ENCODE data around the gene SHANK3.

SHANK3 gene

DNA sequence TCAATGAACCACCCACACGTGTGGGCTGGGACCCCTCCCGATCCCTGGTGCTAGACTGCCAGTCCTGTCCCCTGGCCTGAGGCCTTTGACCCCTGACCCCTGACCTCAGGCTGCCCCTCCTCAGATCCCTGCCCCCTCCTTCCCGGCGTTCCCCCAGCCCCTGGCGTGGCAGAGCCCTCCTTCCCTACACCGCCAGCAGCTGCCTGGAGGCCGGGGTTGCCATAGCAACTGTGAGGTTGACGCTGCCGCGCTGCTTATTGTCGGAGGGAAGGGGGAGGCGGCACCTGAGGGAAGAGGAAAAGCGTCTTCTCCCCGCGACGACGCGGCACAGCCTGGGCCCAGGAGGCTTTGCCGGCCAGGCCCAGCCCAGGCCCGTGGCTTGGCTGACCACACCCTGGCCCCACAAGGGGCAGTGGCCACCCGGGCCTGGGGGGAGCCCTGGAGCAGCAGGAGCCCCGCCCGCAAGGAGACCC is 32.6 kb downstream of the SHANK3 start:
- Mint-ChIP-seq H3K9me3 (no peaks in the 10 kb centered on the region), H3K4me3 (no peak overlapping the region), H3K4me1 (peaks cover 19% of the 10 kb centered on the region), H3K27ac (no peak overlapping the region), H3K27me3 (peaks cover 8% of the 10 kb centered on the region), H3K36me3 (no peaks in the 10 kb centered on the region)
- DNase-seq = no peak
- CTCF ChIA-PET = no interaction called here

- Mint-ChIP-seq H3K4me1 (peaks cover 17% of the 10 kb centered on the region), H3K36me3 (no peaks in the 10 kb centered on the region), H3K27me3 (peaks cover 12% of the 10 kb centered on the region), H3K9me3 (peaks cover 3% of the 10 kb centered on the region), H3K27ac (no peak overlapping the region), H3K4me3 (no peak overlapping the region)
- no peak for DNase-seq
- CTCF ChIA-PET = no interaction called here
These were observed 33.3 kb downstream of the SHANK3 start for GRCh38 chr22:50705851-50706351.

- Mint-ChIP-seq H3K4me3 (no peak overlapping the region), H3K4me1 (peaks cover 14% of the 10 kb centered on the region), H3K27me3 (peaks cover 13% of the 10 kb centered on the region), H3K36me3 (no peaks in the 10 kb centered on the region), H3K27ac (no peak overlapping the region), H3K9me3 (peaks cover 3% of the 10 kb centered on the region)
- CTCF ChIA-PET = no interaction called here
- no peak for DNase-seq
These were observed 34.0 kb downstream of the SHANK3 start for GRCh38 chr22:50706481-50707125.

DNA sequence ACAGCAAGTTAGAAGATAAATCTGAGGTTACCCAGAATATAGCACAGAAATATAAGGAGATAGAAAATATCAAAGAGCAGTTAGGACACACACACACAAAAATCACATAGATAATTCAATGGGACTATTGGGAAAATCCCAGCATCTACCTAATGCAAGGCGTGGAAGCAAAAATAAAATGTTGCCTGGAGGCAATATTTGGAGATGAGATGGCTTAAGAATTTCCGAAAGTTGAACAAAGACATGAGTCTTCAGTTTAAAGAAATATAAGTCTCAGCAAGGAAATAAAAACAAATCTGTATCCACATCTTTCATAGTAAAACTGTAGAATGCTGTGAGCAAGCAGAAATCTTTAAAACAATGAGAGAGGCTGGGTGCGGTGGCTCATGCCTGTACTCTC is 35.9 kb downstream of the SHANK3 start:
- H3K27me3 Mint-ChIP-seq = peaks cover 13% of the 10 kb centered on the region
- no peaks in the 10 kb centered on the region for H3K36me3 Mint-ChIP-seq
- CTCF ChIA-PET = no interaction called here
- DNase-seq = no peak
- H3K4me1 Mint-ChIP-seq = no peaks in the 10 kb centered on the region
- peaks cover 3% of the 10 kb centered on the region for H3K9me3 Mint-ChIP-seq
- no peak overlapping the region for H3K27ac Mint-ChIP-seq
- no peak overlapping the region for H3K4me3 Mint-ChIP-seq

GRCh38 chr22:50708996-50709395 is 36.4 kb downstream of the SHANK3 start:
- CTCF ChIA-PET = no interaction called here
- Mint-ChIP-seq H3K4me3 (no peak overlapping the region), H3K36me3 (no peaks in the 10 kb centered on the region), H3K27ac (no peak overlapping the region), H3K27me3 (peaks cover 13% of the 10 kb centered on the region), H3K4me1 (no peaks in the 10 kb centered on the region), H3K9me3 (peaks cover 3% of the 10 kb centered on the region)
- DNase-seq = no peak

- H3K4me3 Mint-ChIP-seq = no peak overlapping the region
- no peaks in the 10 kb centered on the region for H3K36me3 Mint-ChIP-seq
- DNase-seq = no peak
- CTCF ChIA-PET = no interaction called here
- H3K27me3 Mint-ChIP-seq = peaks cover 13% of the 10 kb centered on the region
- no peaks in the 10 kb centered on the region for H3K4me1 Mint-ChIP-seq
- peaks cover 3% of the 10 kb centered on the region for H3K9me3 Mint-ChIP-seq
- no peak overlapping the region for H3K27ac Mint-ChIP-seq
These were observed 37.6 kb downstream of the SHANK3 start for GRCh38 chr22:50710221-50710620.

DNA sequence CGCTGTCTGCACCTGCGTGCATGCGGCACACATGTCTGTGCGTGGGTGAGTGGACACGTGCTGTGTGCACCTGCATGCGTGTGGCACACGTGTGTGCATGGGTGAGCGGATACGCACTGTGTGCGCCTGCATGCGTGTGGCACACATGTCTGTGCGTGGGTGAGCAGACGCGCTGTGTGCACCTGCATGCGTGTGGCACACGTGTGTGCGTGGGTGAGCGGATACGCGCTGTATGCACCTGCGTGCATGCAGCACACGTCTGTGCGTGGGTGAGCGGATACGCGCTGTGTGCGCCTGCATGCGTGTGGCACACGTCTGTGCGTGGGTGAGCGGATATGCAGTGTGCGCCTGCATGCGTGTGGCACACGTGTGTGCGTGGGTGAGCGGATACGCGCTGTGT is 38.3 kb downstream of the SHANK3 start:
- H3K36me3 Mint-ChIP-seq = no peaks in the 10 kb centered on the region
- H3K4me1 Mint-ChIP-seq = no peaks in the 10 kb centered on the region
- H3K9me3 Mint-ChIP-seq = peaks cover 3% of the 10 kb centered on the region
- CTCF ChIA-PET = no interaction called here
- peaks cover 13% of the 10 kb centered on the region for H3K27me3 Mint-ChIP-seq
- H3K27ac Mint-ChIP-seq = no peak overlapping the region
- no peak for DNase-seq
- H3K4me3 Mint-ChIP-seq = no peak overlapping the region

- Mint-ChIP-seq H3K9me3 (peaks cover 3% of the 10 kb centered on the region), H3K4me3 (no peak overlapping the region), H3K27ac (no peak overlapping the region), H3K4me1 (no peaks in the 10 kb centered on the region), H3K27me3 (peaks cover 13% of the 10 kb centered on the region), H3K36me3 (no peaks in the 10 kb centered on the region)
- CTCF ChIA-PET = no interaction called here
- no peak for DNase-seq
These were observed 39.1 kb downstream of the SHANK3 start for GRCh38 chr22:50711446-50712340.

- no peaks in the 10 kb centered on the region for H3K4me1 Mint-ChIP-seq
- H3K36me3 Mint-ChIP-seq = no peaks in the 10 kb centered on the region
- no peak overlapping the region for H3K4me3 Mint-ChIP-seq
- CTCF ChIA-PET = no interaction called here
- peaks cover 13% of the 10 kb centered on the region for H3K27me3 Mint-ChIP-seq
- peaks cover 3% of the 10 kb centered on the region for H3K9me3 Mint-ChIP-seq
- H3K27ac Mint-ChIP-seq = no peak overlapping the region
- DNase-seq = no peak
These were observed 39.9 kb downstream of the SHANK3 start for GRCh38 chr22:50712341-50713007.

DNA sequence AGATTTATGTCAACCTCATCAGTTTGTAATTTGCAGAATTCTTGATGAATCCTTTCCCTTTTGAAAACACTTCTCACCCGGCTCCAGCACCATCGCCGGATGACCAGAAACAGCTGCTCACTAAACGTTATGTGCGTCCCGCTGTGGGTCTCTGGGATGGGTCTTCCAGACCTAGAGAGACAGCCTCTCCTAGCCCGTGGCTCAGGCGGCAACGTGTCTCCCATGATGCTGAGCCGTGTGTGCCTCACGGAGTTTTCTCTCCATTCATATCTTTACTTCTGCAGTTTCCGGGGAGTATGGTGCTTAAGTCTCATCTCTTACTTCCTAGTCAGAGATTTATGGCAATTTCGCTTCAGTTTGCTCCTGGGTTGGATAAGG is 40.4 kb downstream of the SHANK3 start:
- H3K27me3 Mint-ChIP-seq = peaks cover 13% of the 10 kb centered on the region
- H3K9me3 Mint-ChIP-seq = peaks cover 3% of the 10 kb centered on the region
- CTCF ChIA-PET = no interaction called here
- no peaks in the 10 kb centered on the region for H3K36me3 Mint-ChIP-seq
- H3K4me1 Mint-ChIP-seq = no peaks in the 10 kb centered on the region
- H3K4me3 Mint-ChIP-seq = no peak overlapping the region
- DNase-seq = no peak
- no peak overlapping the region for H3K27ac Mint-ChIP-seq

DNA sequence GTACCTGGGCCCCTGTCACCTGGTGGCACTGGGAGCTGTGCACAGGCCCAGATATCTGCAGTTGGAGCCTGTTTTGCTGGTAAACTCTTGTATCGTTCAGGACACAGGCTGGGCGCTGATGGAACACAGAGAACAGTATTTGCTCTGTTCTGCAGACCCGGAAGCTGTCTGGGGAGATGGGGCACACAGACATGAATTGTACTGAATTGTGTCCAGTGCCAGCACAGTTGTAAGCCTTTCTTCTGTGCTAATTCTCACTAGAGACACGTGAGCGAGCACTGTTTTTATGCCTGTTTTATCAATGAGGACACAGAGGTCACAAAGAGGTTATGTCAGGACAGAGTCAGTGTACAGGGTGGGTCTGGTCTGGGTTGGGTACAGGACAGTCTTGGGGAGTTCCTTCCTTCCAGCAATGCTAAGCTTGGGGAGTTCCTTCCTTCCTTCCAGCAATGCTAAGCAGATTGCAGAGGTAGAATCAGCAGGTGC is 41.0 kb downstream of the SHANK3 start:
- CTCF ChIA-PET = no interaction called here
- peaks cover 3% of the 10 kb centered on the region for H3K9me3 Mint-ChIP-seq
- peaks cover 13% of the 10 kb centered on the region for H3K27me3 Mint-ChIP-seq
- H3K27ac Mint-ChIP-seq = no peak overlapping the region
- H3K4me3 Mint-ChIP-seq = no peak overlapping the region
- H3K36me3 Mint-ChIP-seq = no peaks in the 10 kb centered on the region
- H3K4me1 Mint-ChIP-seq = no peaks in the 10 kb centered on the region
- no peak for DNase-seq

- H3K36me3 Mint-ChIP-seq = no peaks in the 10 kb centered on the region
- H3K9me3 Mint-ChIP-seq = peaks cover 3% of the 10 kb centered on the region
- H3K27ac Mint-ChIP-seq = no peak overlapping the region
- DNase-seq = no peak
- H3K27me3 Mint-ChIP-seq = peaks cover 13% of the 10 kb centered on the region
- no peak overlapping the region for H3K4me3 Mint-ChIP-seq
- CTCF ChIA-PET = no interaction called here
- no peaks in the 10 kb centered on the region for H3K4me1 Mint-ChIP-seq
These were observed 41.5 kb downstream of the SHANK3 start for GRCh38 chr22:50714150-50714549.

- Mint-ChIP-seq H3K36me3 (no peaks in the 10 kb centered on the region), H3K9me3 (peaks cover 3% of the 10 kb centered on the region)
These were observed 42.1 kb downstream of the SHANK3 start for GRCh38 chr22:50714631-50715179.

GRCh38 chr22:50715250-50715649 is 42.6 kb downstream of the SHANK3 start:
- Mint-ChIP-seq H3K9me3 (peaks cover 3% of the 10 kb centered on the region), H3K4me3 (no peak overlapping the region), H3K4me1 (no peaks in the 10 kb centered on the region), H3K27me3 (peaks cover 5% of the 10 kb centered on the region), H3K36me3 (no peaks in the 10 kb centered on the region), H3K27ac (no peak overlapping the region)
- no peak for DNase-seq
- CTCF ChIA-PET = no interaction called here

More at GRCh38 chr22:50714631-50715179, 42.1 kb downstream of the SHANK3 start:
- Mint-ChIP-seq H3K4me3 (no peak overlapping the region), H3K27ac (no peak overlapping the region), H3K27me3 (peaks cover 8% of the 10 kb centered on the region), H3K4me1 (no peaks in the 10 kb centered on the region)
- DNase-seq = no peak
- CTCF ChIA-PET = no interaction called here
